Endothelial cell of umbilical vein (primary cell): Measurements from ENCODE around the gene TAF8. TPM values are rescaled to one million over a fixed set of nuclear protein-coding genes. Genes with fewer than 3 reads are reported as not detected.

Experiments used
- BruUV-seq: library from RNA; stranded (reverse); fragments of 400-500 nt; replicated peaks from 2 replicates; lab custom pipeline; 2021; lab: Mats Ljungman, UMichigan
- CTCF ChIA-PET: fragments of 300-600, 350-600 bp; sonication (Branson Sonifier 250); formaldehyde crosslinking; loops from one replicate; lab custom pipeline; 2021; ENCODE audit warnings: antibody characterized with exemption, inconsistent platforms; lab: Charles Lee
- POLR2A ChIA-PET: fragments of 300-600, 350-600 bp; sonication (Branson Sonifier 250); formaldehyde crosslinking; loops from one replicate; lab custom pipeline; 2021; ENCODE audit warnings: antibody characterized with exemption, inconsistent platforms; lab: Charles Lee
- DNase-seq: peaks from one replicate; pipeline ENCODE4 v3.0.0-alpha.2; 2011; ENCODE audit warnings: low read depth, low spot score
- FAIRE-seq: peaks from 2 replicates; lab custom pipeline; 2011; peaks lifted over from hg19 to GRCh38; lab: Jason Lieb, UNC
- H2AFZ ChIP-seq: 2 replicates; pipeline ENCODE4 v1.6.0; 2012; ENCODE audit warnings: low read depth, low read length, control low read depth, inconsistent platforms
- H3K27ac ChIP-seq: 2 replicates; pipeline ENCODE4 v1.5.1; 2011; ENCODE audit warnings: low read depth, mild to moderate bottlenecking, control low read depth, low read length, moderate library complexity; ENCODE audit not compliant: insufficient read depth
- H3K27me3 ChIP-seq, 2 experiments: 2 replicates each; pipeline versions ENCODE4 v1.6.0 to v1.6.1; 2011; ENCODE audit warnings: low read length in 2 of 2, mixed read lengths in 1 of 2; ENCODE audit not compliant: control insufficient read depth in 2 of 2, insufficient read depth in 2 of 2
- H3K36me3 ChIP-seq, 2 experiments: 2 replicates in 1 of 2; 3 replicates in 1 of 2; pipeline ENCODE4 v1.5.1; 2011; ENCODE audit warnings: low read length in 2 of 2, mild to moderate bottlenecking in 1 of 2, moderate library complexity in 1 of 2; ENCODE audit not compliant: control insufficient read depth in 2 of 2, insufficient read depth in 2 of 2; ENCODE audit errors: extremely low read depth in 1 of 2
- H3K4me1 ChIP-seq: 3 replicates; pipeline ENCODE4 v1.5.1; 2011; ENCODE audit warnings: mild to moderate bottlenecking, low read length; ENCODE audit not compliant: control insufficient read depth, insufficient read depth; ENCODE audit errors: extremely low read depth
- H3K4me2 ChIP-seq: 2 replicates; pipeline ENCODE4 v1.6.1; 2011; ENCODE audit warnings: low read length, control low read depth, mixed read lengths; ENCODE audit not compliant: insufficient read depth
- H3K4me3 ChIP-seq, 3 experiments: fragments of 200-600 bp in 1 of 3; sonication (generic), shearing (Covaris generic) in 1 of 3; replicated peaks in 1 of 3; 2 replicates each; pipeline ENCODE4 v1.5.1; 2011 to 2016; ENCODE audit warnings: control low read depth in 3 of 3, low read length in 3 of 3, mild to moderate bottlenecking in 2 of 3, inconsistent platforms in 1 of 3, low read depth in 1 of 3, moderate library complexity in 1 of 3; ENCODE audit not compliant: insufficient read depth in 1 of 3
- H3K79me2 ChIP-seq: 2 replicates; pipeline ENCODE4 v1.6.0; 2012; ENCODE audit warnings: low read length, inconsistent platforms; ENCODE audit not compliant: control insufficient read depth, insufficient read depth
- H3K9ac ChIP-seq: replicated peaks from 2 replicates; pipeline ENCODE3; 2011; ENCODE audit warnings: low read length, control low read depth; ENCODE audit not compliant: insufficient read depth; ENCODE audit errors: extremely low read depth
- H3K9me1 ChIP-seq: replicated peaks from 3 replicates; pipeline ENCODE4 v1.6.0; 2011; ENCODE audit warnings: mild to moderate bottlenecking, low read length; ENCODE audit not compliant: control insufficient read depth, insufficient read depth; ENCODE audit errors: extremely low read depth
- H3K9me3 ChIP-seq: replicated peaks from 2 replicates; pipeline ENCODE4 v1.5.1; 2012; ENCODE audit warnings: low read length, inconsistent platforms; ENCODE audit not compliant: control insufficient read depth, insufficient read depth
- H4K20me1 ChIP-seq: replicated peaks from 2 replicates; pipeline ENCODE3; 2011; ENCODE audit warnings: mild to moderate bottlenecking, low read length; ENCODE audit not compliant: control insufficient read depth, insufficient read depth; ENCODE audit errors: extremely low read depth
- EZH2 ChIP-seq: IDR thresholded peaks from 2 replicates; pipeline ENCODE4 v1.6.1; 2012; ENCODE audit warnings: borderline replicate concordance, low read depth, mild to moderate bottlenecking, moderate library complexity, low read length, inconsistent platforms; ENCODE audit not compliant: severe bottlenecking
- JUN ChIP-seq: IDR thresholded peaks from 2 replicates; pipeline ENCODE4 v1.6.1; 2011; ENCODE audit warnings: borderline replicate concordance, low read depth; ENCODE audit not compliant: insufficient read length, insufficient read depth
- MYC ChIP-seq: IDR thresholded peaks from one replicate; pipeline ENCODE4 v1.6.1; 2011; ENCODE audit warnings: mild to moderate bottlenecking, low read depth, low read length
- POLR2A ChIP-seq: IDR thresholded peaks from 2 replicates; pipeline ENCODE4 v1.6.1; 2012; ENCODE audit warnings: low read depth, mild to moderate bottlenecking, control low read depth, low read length
- POLR2AphosphoS5 ChIP-seq: IDR thresholded peaks from 2 replicates; pipeline ENCODE4 v1.6.1; 2012; ENCODE audit warnings: low read depth, mild to moderate bottlenecking, control low read depth, low read length, moderate library complexity; ENCODE audit not compliant: insufficient read depth
- dilution Hi-C: fragments of 300-500 bp; cut with MboI; formaldehyde crosslinking; loops from one replicate; pipeline ENCODE4 v1.15.0; 2019; ENCODE audit warnings: low sequenced_read_pairs; ENCODE audit not compliant: extremely low pct_ligation_motif_present
- intact Hi-C: fragments of 100-400 bp; cut with micrococcal nuclease; formaldehyde crosslinking; loops from one replicate; pipeline ENCODE4 v1.10.0; 2022
- polyA plus RNA-seq, 4 experiments: library from polyadenylated mRNA; depleted of rRNA in 3 of 4; stranded (reverse) in 3 of 4; unstranded in 1 of 4; fragments of >200 nt; gene quantifications; 2 replicates each; pipeline versions ENCODE4 v1.2.1 to v1.2.3, GENCODE V29; 2011 to 2012; ENCODE audit warnings: missing spikeins in 1 of 4
- total RNA-seq: library from RNA; stranded (reverse); gene quantifications from 2 replicates; pipeline ENCODE4 v1.2.3, GENCODE V29; 2021
- TF ChIP-seq, protein P1 (sequence below), 2 donors: IDR thresholded peaks; 1 replicate in 1 of 2; 2 replicates in 1 of 2; pipeline ENCODE4 v1.5.1; 2011; ENCODE audit warnings: low read length in 2 of 2, mild to moderate bottlenecking in 2 of 2, moderate library complexity in 2 of 2, control low read depth in 1 of 2, inconsistent platforms in 1 of 2, low read depth in 1 of 2; ENCODE audit not compliant: insufficient read depth in 1 of 2; ENCODE audit errors: extremely low read depth in 1 of 2
- TF ChIP-seq, protein P2 (sequence below): IDR thresholded peaks from 2 replicates; pipeline ENCODE4 v1.6.1; 2011; ENCODE audit not compliant: insufficient read depth, insufficient read length

TAF8 gene
- total and polyA plus RNA-seq, 2 donors (not counting 3 experiments of a cell fraction or from before 2014, with no cell fraction given), result 32.9 to 45.4 TPM

DNA sequence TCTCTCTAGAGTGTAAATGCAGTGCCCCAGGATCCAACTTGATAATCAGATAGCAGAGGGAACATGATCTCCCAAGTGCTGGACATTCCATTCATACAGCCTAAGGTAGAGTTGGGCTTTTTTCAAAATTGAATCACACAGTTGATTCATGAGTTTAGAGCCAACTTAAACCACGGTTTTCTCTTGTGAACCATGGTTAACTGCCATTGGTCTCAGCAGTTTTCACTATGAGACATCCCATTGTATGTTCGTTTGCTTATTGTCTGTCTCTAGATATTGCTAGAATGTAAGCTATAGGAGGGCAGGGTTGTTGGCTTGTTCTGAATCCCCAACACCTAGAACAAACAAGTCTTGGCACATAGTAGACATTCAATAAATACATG is 37.2 kb upstream of the TAF8 start:
- TF ChIP-seq MYC (no peak), POLR2AphosphoS5 (no peak), POLR2A (no peak), JUN (no peak), EZH2 (no peak)
- TF ChIP-seq, protein P1, sequence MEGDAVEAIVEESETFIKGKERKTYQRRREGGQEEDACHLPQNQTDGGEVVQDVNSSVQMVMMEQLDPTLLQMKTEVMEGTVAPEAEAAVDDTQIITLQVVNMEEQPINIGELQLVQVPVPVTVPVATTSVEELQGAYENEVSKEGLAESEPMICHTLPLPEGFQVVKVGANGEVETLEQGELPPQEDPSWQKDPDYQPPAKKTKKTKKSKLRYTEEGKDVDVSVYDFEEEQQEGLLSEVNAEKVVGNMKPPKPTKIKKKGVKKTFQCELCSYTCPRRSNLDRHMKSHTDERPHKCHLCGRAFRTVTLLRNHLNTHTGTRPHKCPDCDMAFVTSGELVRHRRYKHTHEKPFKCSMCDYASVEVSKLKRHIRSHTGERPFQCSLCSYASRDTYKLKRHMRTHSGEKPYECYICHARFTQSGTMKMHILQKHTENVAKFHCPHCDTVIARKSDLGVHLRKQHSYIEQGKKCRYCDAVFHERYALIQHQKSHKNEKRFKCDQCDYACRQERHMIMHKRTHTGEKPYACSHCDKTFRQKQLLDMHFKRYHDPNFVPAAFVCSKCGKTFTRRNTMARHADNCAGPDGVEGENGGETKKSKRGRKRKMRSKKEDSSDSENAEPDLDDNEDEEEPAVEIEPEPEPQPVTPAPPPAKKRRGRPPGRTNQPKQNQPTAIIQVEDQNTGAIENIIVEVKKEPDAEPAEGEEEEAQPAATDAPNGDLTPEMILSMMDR (IDR thresholded peaks at IDR 0.05; ENCODE audit: extremely low read depth in 1 of 2, insufficient read depth in 1 of 2, low read depth in 1 of 2, low read length in 2 of 2), result no peak
- TF ChIP-seq, protein P2, sequence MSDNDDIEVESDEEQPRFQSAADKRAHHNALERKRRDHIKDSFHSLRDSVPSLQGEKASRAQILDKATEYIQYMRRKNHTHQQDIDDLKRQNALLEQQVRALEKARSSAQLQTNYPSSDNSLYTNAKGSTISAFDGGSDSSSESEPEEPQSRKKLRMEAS, result no peak
- DNase-seq (no peak), FAIRE-seq (no peak)
- Histone ChIP-seq H3K27me3 (no peaks in the 10 kb centered on the region), H4K20me1 (no peaks in the 10 kb centered on the region), H3K79me2 (no peaks in the 10 kb centered on the region), H3K9ac (no peak overlapping the region), H3K9me3 (no peaks in the 10 kb centered on the region), H3K9me1 (no peaks in the 10 kb centered on the region), H2AFZ (no peak overlapping the region), H3K36me3 (no peaks in the 10 kb centered on the region), H3K4me3 (no peak overlapping the region), H3K4me2 (no peak overlapping the region), H3K4me1 (peaks cover 5% of the 10 kb centered on the region), H3K27ac (no peak overlapping the region)
- ChIA-PET CTCF (no interaction called here), POLR2A (no interaction called here)
- no TSS peak for BruUV-seq
- dilution Hi-C loops (no loop called here), intact Hi-C loops (no loop called here)
